ENCODE data around the gene CD84.

- TF ChIP-seq CTCF (optimal IDR thresholded peaks at IDR 0.05 in 1 of 3, IDR thresholded peaks at IDR 0.05 in 1 of 3, conservative IDR thresholded peaks at IDR 0.05 in 1 of 3; ENCODE audit: extremely low read depth in 1 of 3, insufficient read depth in 2 of 3, low read length in 3 of 3) (no peak), EZH2 (IDR thresholded peaks at IDR 0.05; ENCODE audit: low read length) (no peak)
These were observed 45.2 kb upstream of the CD84 start for GRCh38 chr1:160624464-160624863.
